A673 (cell line): ENCODE data around the gene UTY. TPM values are rescaled to one million over a fixed set of nuclear protein-coding genes. Genes with fewer than 3 reads are reported as not detected.

ENCODE experiments used
- BruUV-seq: library from RNA; stranded (reverse); fragments of 400-500 nt; replicated peaks from 2 replicates; lab custom pipeline; 2021; lab: Mats Ljungman, UMichigan
- CTCF ChIA-PET: fragments of 300-600 bp; sonication (Branson Sonifier 250); formaldehyde crosslinking; loops from one replicate; lab custom pipeline; 2022; ENCODE audit warnings: antibody characterized with exemption; lab: Charles Lee
- POLR2A ChIA-PET: fragments of 300-600 bp; sonication (Branson Sonifier 250); formaldehyde crosslinking; loops from one replicate; lab custom pipeline; 2022; ENCODE audit warnings: antibody characterized with exemption; ENCODE audit not compliant: low non-redundant PET; lab: Charles Lee
- DNase-seq: peaks from one replicate; pipeline ENCODE4 v3.0.0-alpha.2; 2015; ENCODE audit warnings: low spot score
- H3K27ac ChIP-seq: fragments of 200-600 bp; sonication (generic); 2 replicates; pipeline ENCODE4 v1.5.1; 2016; ENCODE audit warnings: mixed run types, low read depth, mild to moderate bottlenecking, mixed read lengths, antibody characterized with exemption, low read length; ENCODE audit not compliant: poor library complexity, severe bottlenecking
- H3K27me3 ChIP-seq: fragments of 200-600 bp; sonication (generic); replicated peaks from 2 replicates; pipeline ENCODE4 v1.6.1; 2017; ENCODE audit warnings: mixed run types, low read depth, mild to moderate bottlenecking, mixed read lengths, antibody characterized with exemption, low read length; ENCODE audit not compliant: insufficient read depth, poor library complexity
- H3K36me3 ChIP-seq: fragments of 200-600 bp; sonication (generic); 2 replicates; pipeline ENCODE4 v1.6.1; 2016; ENCODE audit warnings: mixed run types, mild to moderate bottlenecking, mixed read lengths, antibody characterized with exemption, low read length; ENCODE audit not compliant: insufficient read depth, poor library complexity, severe bottlenecking
- H3K4me1 ChIP-seq: fragments of 200-600 bp; sonication (generic); 2 replicates; pipeline ENCODE4 v1.6.1; 2017; ENCODE audit warnings: mixed run types, mild to moderate bottlenecking, mixed read lengths, antibody characterized with exemption, low read length; ENCODE audit not compliant: insufficient read depth, poor library complexity, severe bottlenecking
- H3K4me3 ChIP-seq: fragments of 200-600 bp; sonication (generic); 2 replicates; pipeline ENCODE4 v1.5.1; 2016; ENCODE audit warnings: low read depth, mixed run types, mild to moderate bottlenecking, mixed read lengths, low read length; ENCODE audit not compliant: poor library complexity, severe bottlenecking
- H3K9me3 ChIP-seq: fragments of 200-600 bp; sonication (generic); 2 replicates; pipeline ENCODE4 v1.6.1; 2016; ENCODE audit warnings: mixed run types, low read depth, mild to moderate bottlenecking, mixed read lengths, antibody characterized with exemption, low read length; ENCODE audit not compliant: poor library complexity, severe bottlenecking
- CTCF ChIP-seq: fragments of 300-800, 200-600 bp; sonication (generic); conservative IDR thresholded peaks from 2 replicates; pipeline ENCODE4 v1.5.1; 2017; ENCODE audit warnings: low read depth, mild to moderate bottlenecking, antibody characterized with exemption, low read length, moderate library complexity, mixed read lengths
- EZH2 ChIP-seq: fragments of 200-600 bp; sonication (generic); IDR thresholded peaks from 2 replicates; pipeline ENCODE4 v1.6.1; 2017; ENCODE audit warnings: borderline replicate concordance, low read depth, mild to moderate bottlenecking, mixed read lengths, antibody characterized with exemption, low read length; ENCODE audit not compliant: poor library complexity, severe bottlenecking
- intact Hi-C: fragments of 100-400 bp; cut with micrococcal nuclease; formaldehyde crosslinking; loops from one replicate; pipeline ENCODE4 v1.10.0; 2022; ENCODE audit not compliant: unreplicated experiment
- total RNA-seq: library from RNA; stranded (reverse); gene quantifications from 2 replicates; pipeline ENCODE4 v1.2.3, GENCODE V29; 2021

The UTY gene
- total RNA-seq, 1 experiment from 2014 or later = not detected

GRCh38 chrY:13205214-13205613 is 274.6 kb downstream of the UTY start:
- H3K9me3 ChIP-seq = no peaks in the 10 kb centered on the region
- no peak for DNase-seq
- no peak overlapping the region for H3K27ac ChIP-seq
- no peak overlapping the region for H3K4me3 ChIP-seq
- H3K36me3 ChIP-seq = no peaks in the 10 kb centered on the region
- intact Hi-C loops = no loop called here
- ChIA-PET POLR2A (no interaction called here), CTCF (no interaction called here)
- H3K4me1 ChIP-seq = no peaks in the 10 kb centered on the region
- no peaks in the 10 kb centered on the region for H3K27me3 ChIP-seq
- no peak for TF ChIP-seq EZH2
- no peak for TF ChIP-seq CTCF
- no TSS peak for BruUV-seq

Other genes with a start within 250 kb of the UTY start
- not detected in 2 replicates for gene TMSB4Y, start 223.9 kb upstream of the UTY start, total RNA-seq